ENCODE data around the gene KANK3.

DNA sequence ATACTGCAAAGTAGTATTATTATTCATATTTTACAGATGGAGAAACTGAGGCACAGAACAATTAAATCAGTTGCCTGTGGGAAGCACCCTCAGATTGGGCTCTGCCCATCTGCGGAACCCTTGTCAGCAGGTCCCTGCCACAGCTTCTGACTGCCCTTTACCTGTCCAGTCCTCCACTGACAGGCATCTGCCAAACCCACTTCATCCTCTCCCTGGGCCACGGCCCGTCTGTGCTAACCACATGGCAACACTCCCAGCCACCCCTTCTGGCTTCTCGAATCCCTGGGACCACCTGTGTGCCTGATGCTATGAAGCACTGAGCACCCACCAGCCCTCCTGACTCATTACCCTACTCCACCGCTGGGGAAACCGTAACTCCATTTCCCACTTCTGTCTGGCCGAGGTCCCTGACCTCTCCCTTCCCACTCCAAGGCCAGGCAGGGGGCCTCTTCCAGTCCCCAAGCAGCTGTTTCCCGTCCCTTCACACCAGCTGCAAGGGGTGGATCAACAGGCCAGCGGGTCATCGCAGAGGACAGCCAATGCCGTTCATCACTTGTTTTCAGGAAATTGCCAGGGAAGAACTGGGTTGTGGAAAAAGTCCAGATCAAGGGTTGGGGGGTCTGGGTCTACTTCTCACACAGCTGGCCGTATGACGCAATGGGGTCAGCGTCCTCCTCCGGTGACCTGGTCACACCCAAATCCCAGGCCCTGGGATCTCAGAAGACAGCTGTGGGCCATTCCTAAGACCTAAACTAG is 2.5 kb downstream of the KANK3 start:
- no peak for TF ChIP-seq POLR2A (IDR thresholded peaks at IDR 0.05; ENCODE audit: low read length)
- no peak for TF ChIP-seq GATA1 (IDR thresholded peaks at IDR 0.05; ENCODE audit: low read depth, low read length)

Measured in erythroblast (primary cell).